Measurements from ENCODE around the gene SERPINA6. TPM values are rescaled to one million over a fixed set of nuclear protein-coding genes. Genes with fewer than 3 reads are reported as not detected.
"Not testable (repeated sequence)": the region's sequence is repeated elsewhere in the genome, so short reads cannot be mapped to it uniquely, and the experiment has no call there.

Gene SERPINA6
- total and polyA plus RNA-seq, 8 donors: 5.2 to 17.7 (median 13.1) TPM

- 78 to 90% methylated on average over 2 of the region's 2 CpGs for WGBS, 2 donors
- FAIRE-seq (no peak), ATAC-seq (no peak)
These were observed 40.0 kb downstream of the SERPINA6 start for GRCh38 chr14:94282991-94283723.

GRCh38 chr14:94278731-94279130 lies 44.4 kb downstream of the SERPINA6 start:
- Histone ChIP-seq H3K4me1 (no peaks in the 10 kb centered on the region), H3K36me3 (no peaks in the 10 kb centered on the region), H3K27ac (no peak overlapping the region), H3K27me3 (no peaks in the 10 kb centered on the region), H3K4me3 (no peak overlapping the region), H3K9me3 (no peaks in the 10 kb centered on the region)
- ATAC-seq (no peak), FAIRE-seq (no peak), DNase-seq (no peak)
- intact Hi-C loops (cut with DNase I): no loop called here
- WGBS, 2 donors: 70 to 73% methylated on average over 2 of the region's 2 CpGs
- TF ChIP-seq CTCF (IDR thresholded peaks at IDR 0.05): no peak

More at GRCh38 chr14:94282991-94283723, 40.0 kb downstream of the SERPINA6 start:
- TF ChIP-seq CTCF (IDR thresholded peaks at IDR 0.05): no peak
- Histone ChIP-seq H3K9me3 (no peaks in the 10 kb centered on the region), H3K4me3 (no peak overlapping the region), H3K27me3 (no peaks in the 10 kb centered on the region), H3K4me1 (no peaks in the 10 kb centered on the region), H3K27ac (no peak overlapping the region), H3K36me3 (no peaks in the 10 kb centered on the region)
- intact Hi-C loops (cut with DNase I): no loop called here
- DNase-seq: no peak

GRCh38 chr14:94276898-94277561 lies 46.1 kb downstream of the SERPINA6 start:
- DNase-seq; H3K4me1 ChIP-seq; H3K36me3 ChIP-seq; H3K9me3 ChIP-seq; H3K4me3 ChIP-seq; H3K27me3 ChIP-seq; H3K27ac ChIP-seq; FAIRE-seq; intact Hi-C loops (cut with DNase I): not testable (repeated sequence)
- peak in 2 of 4 donors; percentile 75 to 88 for ATAC-seq
- 76 to 83% methylated on average over 11 of the region's 11 CpGs for WGBS, 2 donors

GRCh38 chr14:94269156-94269555 lies 54.0 kb downstream of the SERPINA6 start:
- Histone ChIP-seq H3K9me3 (no peaks in the 10 kb centered on the region), H3K27me3 (peaks cover 0 to 5% (median 0%) of the 10 kb centered on the region in 4 donors), H3K36me3 (no peaks in the 10 kb centered on the region), H3K27ac (no peak overlapping the region), H3K4me1 (no peaks in the 10 kb centered on the region), H3K4me3 (no peak overlapping the region)
- FAIRE-seq (no peak), ATAC-seq (peak in 2 of 4 donors; percentile 34 to 53), DNase-seq (no peak)
- 58 to 68% methylated on average over 10 of the region's 10 CpGs for WGBS, 2 donors
- no peak for TF ChIP-seq CTCF (IDR thresholded peaks at IDR 0.05)
- intact Hi-C loops (cut with DNase I): no loop called here

GRCh38 chr14:94268582-94268981 lies 54.6 kb downstream of the SERPINA6 start:
- H3K27ac ChIP-seq; ATAC-seq; H3K4me3 ChIP-seq; DNase-seq; H3K27me3 ChIP-seq; H3K4me1 ChIP-seq; H3K9me3 ChIP-seq; intact Hi-C loops (cut with DNase I); H3K36me3 ChIP-seq; FAIRE-seq: not testable (repeated sequence)
- 66 to 81% methylated on average over 7 of the region's 7 CpGs for WGBS, 2 donors

GRCh38 chr14:94267352-94267751 lies 55.8 kb downstream of the SERPINA6 start:
- WGBS, 2 donors: 86 to 87% methylated on average over 1 of the region's 1 CpG

GRCh38 chr14:94264195-94264594 lies 58.9 kb downstream of the SERPINA6 start:
- intact Hi-C loops (cut with DNase I): not testable (repeated sequence)
- 58 to 82% methylated on average over 3 of the region's 3 CpGs for WGBS, 2 donors

More at GRCh38 chr14:94267352-94267751, 55.8 kb downstream of the SERPINA6 start:
- Histone ChIP-seq H3K9me3 (no peaks in the 10 kb centered on the region), H3K27me3 (peaks cover 0 to 5% (median 0%) of the 10 kb centered on the region in 4 donors), H3K27ac (no peak overlapping the region), H3K4me1 (no peaks in the 10 kb centered on the region), H3K36me3 (no peaks in the 10 kb centered on the region), H3K4me3 (no peak overlapping the region)
- ATAC-seq: no peak
- no peak for TF ChIP-seq CTCF (IDR thresholded peaks at IDR 0.05)
- intact Hi-C loops (cut with DNase I): no loop called here
- DNase-seq: no peak
- no peak for FAIRE-seq

More at GRCh38 chr14:94264195-94264594, 58.9 kb downstream of the SERPINA6 start:
- not testable (repeated sequence) for ATAC-seq, H3K9me3 ChIP-seq, H3K27ac ChIP-seq, DNase-seq, H3K4me1 ChIP-seq, H3K27me3 ChIP-seq, H3K4me3 ChIP-seq, H3K36me3 ChIP-seq, FAIRE-seq
